Neutrophil (primary cell): ENCODE results near the gene SCGN.

Experiments
- H3K27ac ChIP-seq: fragments of 200-600 bp; sonication (generic); 2 replicates; pipeline ENCODE4 v1.5.1; 2016; ENCODE audit warnings: mild to moderate bottlenecking, moderate library complexity
- H3K27me3 ChIP-seq: fragments of 200-600 bp; sonication (generic); 2 replicates; pipeline ENCODE4 v1.6.0; 2016; ENCODE audit warnings: mild to moderate bottlenecking
- H3K36me3 ChIP-seq: fragments of 200-600 bp; sonication (generic); 2 replicates; pipeline ENCODE4 v1.5.1; 2017
- H3K4me1 ChIP-seq, 2 experiments: fragments of 200-600 bp in 1 of 2; sonication (generic) in 1 of 2; 1 replicate in 1 of 2; 2 replicates in 1 of 2; pipeline versions ENCODE4 v1.5.1 to v1.6.1; 2013 to 2016; ENCODE audit warnings: low read depth in 1 of 2, low read length in 1 of 2, mild to moderate bottlenecking in 1 of 2, moderate library complexity in 1 of 2; ENCODE audit not compliant: control insufficient read depth in 1 of 2, insufficient read depth in 1 of 2
- H3K4me3 ChIP-seq, 2 experiments: fragments of 200-600 bp in 1 of 2; sonication (generic) in 1 of 2; 1 replicate in 1 of 2; 2 replicates in 1 of 2; pipeline ENCODE4 v1.5.1; 2013 to 2016; ENCODE audit warnings: low read depth in 1 of 2, low read length in 1 of 2, mild to moderate bottlenecking in 1 of 2, moderate library complexity in 1 of 2
- H3K9me3 ChIP-seq: fragments of 200-600 bp; sonication (generic); 2 replicates; pipeline ENCODE4 v1.5.1; 2016
- CTCF ChIP-seq: fragments of 200-600 bp; sonication (generic); IDR thresholded peaks from 2 replicates; pipeline ENCODE4 v1.5.1; 2016; ENCODE audit warnings: antibody characterized with exemption

The SCGN gene

GRCh38 chr6:25698631-25699030, 46.6 kb downstream of the SCGN start:
- Histone ChIP-seq H3K4me3 (no peak overlapping the region), H3K9me3 (no peaks in the 10 kb centered on the region)

GRCh38 chr6:25699649-25700048, 47.6 kb downstream of the SCGN start:
- no peak for TF ChIP-seq CTCF
- Histone ChIP-seq H3K4me1 (no peaks in the 10 kb centered on the region), H3K27ac (no peak overlapping the region), H3K27me3 (peaks cover 10% of the 10 kb centered on the region), H3K9me3 (no peaks in the 10 kb centered on the region), H3K36me3 (no peaks in the 10 kb centered on the region), H3K4me3 (no peak overlapping the region)

More at GRCh38 chr6:25698631-25699030, 46.6 kb downstream of the SCGN start:
- H3K4me1 ChIP-seq: no peaks in the 10 kb centered on the region
- no peaks in the 10 kb centered on the region for H3K36me3 ChIP-seq
- no peak for TF ChIP-seq CTCF
- peaks cover 4% of the 10 kb centered on the region for H3K27me3 ChIP-seq
- H3K27ac ChIP-seq: no peak overlapping the region

- Histone ChIP-seq H3K36me3 (no peaks in the 10 kb centered on the region), H3K27ac (no peak overlapping the region), H3K4me3 (no peak overlapping the region), H3K4me1 (no peaks in the 10 kb centered on the region), H3K27me3 (peaks cover 11% of the 10 kb centered on the region), H3K9me3 (no peaks in the 10 kb centered on the region)
- no peak for TF ChIP-seq CTCF
Observed at GRCh38 chr6:25700761-25701160, 48.7 kb downstream of the SCGN start.

GRCh38 chr6:25701807-25702206, 49.8 kb downstream of the SCGN start:
- TF ChIP-seq CTCF: no peak
- peaks cover 11% of the 10 kb centered on the region for H3K27me3 ChIP-seq

GRCh38 chr6:25703005-25703404, 51.0 kb downstream of the SCGN start:
- Histone ChIP-seq H3K4me3 (no peak overlapping the region), H3K36me3 (no peaks in the 10 kb centered on the region), H3K27ac (no peak overlapping the region), H3K4me1 (no peaks in the 10 kb centered on the region), H3K27me3 (peaks cover 11% of the 10 kb centered on the region), H3K9me3 (no peaks in the 10 kb centered on the region)
- no peak for TF ChIP-seq CTCF

More at GRCh38 chr6:25701807-25702206, 49.8 kb downstream of the SCGN start:
- Histone ChIP-seq H3K36me3 (no peaks in the 10 kb centered on the region), H3K9me3 (no peaks in the 10 kb centered on the region), H3K4me3 (no peak overlapping the region), H3K27ac (no peak overlapping the region), H3K4me1 (no peaks in the 10 kb centered on the region)

GRCh38 chr6:25704001-25704400, 52.0 kb downstream of the SCGN start:
- no peak for TF ChIP-seq CTCF
- no peaks in the 10 kb centered on the region for H3K36me3 ChIP-seq
- H3K4me1 ChIP-seq: no peaks in the 10 kb centered on the region
- H3K4me3 ChIP-seq: no peak overlapping the region
- no peaks in the 10 kb centered on the region for H3K9me3 ChIP-seq
- H3K27ac ChIP-seq: no peak overlapping the region
- peaks cover 11% of the 10 kb centered on the region for H3K27me3 ChIP-seq
